A549 (cell line): ENCODE measurements around the gene PHF24.

ENCODE experiments used
- CTCF ChIP-seq: fragments of >200 bp; sonication (Bioruptor Twin); formaldehyde crosslinking; IDR thresholded peaks from 3 replicates; pipeline ENCODE4 v1.5.1; 2016
- E2F6 ChIP-seq: IDR thresholded peaks from 2 replicates; pipeline ENCODE4 v1.6.1; 2012; ENCODE audit warnings: low read depth, borderline replicate concordance
- EP300 ChIP-seq, 2 experiments: fragments of >200 bp; sonication (Bioruptor Twin); formaldehyde crosslinking; IDR thresholded peaks; 2 replicates in 1 of 2; 3 replicates in 1 of 2; pipeline ENCODE4 v1.6.1; 2016 to 2017
- GATA3 ChIP-seq: IDR thresholded peaks from 2 replicates; pipeline ENCODE4 v1.6.1; 2012; ENCODE audit warnings: borderline replicate concordance
- HEYL ChIP-seq: fragments of 250-450 bp; sonication (Bioruptor Pico); IDR thresholded peaks from 2 replicates; pipeline ENCODE4 v1.8.0; 2021; ENCODE audit warnings: mild to moderate bottlenecking, moderate library complexity
- JUN ChIP-seq, 2 experiments: fragments of >200 bp; sonication (Bioruptor Twin); formaldehyde crosslinking; IDR thresholded peaks; 2 replicates in 1 of 2; 3 replicates in 1 of 2; pipeline ENCODE4 v1.6.1; 2016 to 2017
- MAZ ChIP-seq: fragments of 150-350 bp; IDR thresholded peaks from 2 replicates; pipeline ENCODE4 v1.6.1; 2014; ENCODE audit warnings: antibody characterized with exemption, low read depth, low read length, borderline replicate concordance
- POLR2A ChIP-seq: IDR thresholded peaks from 2 replicates; pipeline ENCODE4 v1.6.1; 2012; ENCODE audit warnings: mild to moderate bottlenecking, low read length
- RNF2 ChIP-seq: fragments of 200-600 bp; sonication (generic); IDR thresholded peaks from 2 replicates; pipeline ENCODE4 v1.6.1; 2016; ENCODE audit warnings: low read depth, mild to moderate bottlenecking, antibody characterized with exemption, moderate library complexity, borderline replicate concordance
- SMC3 ChIP-seq: fragments of >200 bp; sonication (Bioruptor Twin); formaldehyde crosslinking; IDR thresholded peaks from 3 replicates; pipeline ENCODE4 v1.6.1; 2018; ENCODE audit warnings: inconsistent platforms
- USF2 ChIP-seq: fragments of 450-650 bp; IDR thresholded peaks from 2 replicates; pipeline ENCODE4 v1.6.1; 2014; ENCODE audit warnings: antibody characterized with exemption

GRCh38 chr9:35014517-35014916 is 56.4 kb downstream of the PHF24 start:
- no peak for TF ChIP-seq CTCF
- TF ChIP-seq E2F6: no peak
- no peak for TF ChIP-seq EP300 (IDR thresholded peaks at IDR 0.05)
- TF ChIP-seq USF2: no peak
- TF ChIP-seq HEYL: no peak
- no peak for TF ChIP-seq SMC3
- no peak for TF ChIP-seq RNF2
- no peak for TF ChIP-seq JUN (IDR thresholded peaks at IDR 0.05)
- TF ChIP-seq MAZ: no peak
- no peak for TF ChIP-seq POLR2A
- TF ChIP-seq GATA3: no peak
